NT2/D1 (cell line): ENCODE results near the gene ST8SIA6.

Source experiments
- DNase-seq: peaks from one replicate; pipeline ENCODE4 v3.0.0-alpha.2; 2011; ENCODE audit warnings: low read depth, low spot score
- H3K27me3 ChIP-seq: 2 replicates; pipeline ENCODE4 v1.6.0; 2011; ENCODE audit warnings: mild to moderate bottlenecking; ENCODE audit not compliant: insufficient read length, insufficient read depth
- H3K36me3 ChIP-seq: 2 replicates; pipeline ENCODE4 v1.6.1; 2011; ENCODE audit warnings: mild to moderate bottlenecking, low read length, mixed read lengths; ENCODE audit not compliant: insufficient read depth, insufficient read length
- H3K4me1 ChIP-seq: 2 replicates; pipeline ENCODE4 v1.5.1; 2011; ENCODE audit not compliant: insufficient read depth, insufficient read length
- H3K4me3 ChIP-seq: 2 replicates; pipeline ENCODE4 v1.5.1; 2011; ENCODE audit warnings: low read depth; ENCODE audit not compliant: insufficient read length
- H3K9ac ChIP-seq: 2 replicates; pipeline ENCODE4 v1.6.0; 2011; ENCODE audit warnings: low read depth; ENCODE audit not compliant: insufficient read length
- H3K9me3 ChIP-seq: 2 replicates; pipeline ENCODE4 v1.5.1; 2011; ENCODE audit warnings: mild to moderate bottlenecking, low read length; ENCODE audit not compliant: insufficient read depth
- SUZ12 ChIP-seq: IDR thresholded peaks from 2 replicates; pipeline ENCODE4 v1.6.1; 2011; ENCODE audit not compliant: insufficient read length, insufficient read depth; ENCODE audit errors: extremely low read depth
- YY1 ChIP-seq: IDR thresholded peaks from 2 replicates; pipeline ENCODE4 v1.6.1; 2011; ENCODE audit not compliant: insufficient read length, insufficient read depth
- ZNF274 ChIP-seq: IDR thresholded peaks from 2 replicates; pipeline ENCODE4 v1.6.1; 2011; ENCODE audit warnings: mild to moderate bottlenecking, low read depth, low read length

ST8SIA6 gene

GRCh38 chr10:17349717-17350116 lies 104.7 kb downstream of the ST8SIA6 start:
- no peaks in the 10 kb centered on the region for H3K27me3 ChIP-seq
- no peaks in the 10 kb centered on the region for H3K36me3 ChIP-seq
- TF ChIP-seq YY1: no peak
- TF ChIP-seq SUZ12: no peak
- TF ChIP-seq ZNF274: no peak
- no peaks in the 10 kb centered on the region for H3K4me1 ChIP-seq
- H3K9ac ChIP-seq: no peak overlapping the region
- H3K4me3 ChIP-seq: no peak overlapping the region
- DNase-seq: no peak
- H3K9me3 ChIP-seq: no peaks in the 10 kb centered on the region

GRCh38 chr10:17348501-17349349 lies 105.7 kb downstream of the ST8SIA6 start:
- no peak for DNase-seq
- no peaks in the 10 kb centered on the region for H3K27me3 ChIP-seq
- no peak overlapping the region for H3K9ac ChIP-seq
- no peaks in the 10 kb centered on the region for H3K4me1 ChIP-seq
- TF ChIP-seq YY1: no peak
- no peak for TF ChIP-seq ZNF274
- TF ChIP-seq SUZ12: no peak
- no peak overlapping the region for H3K4me3 ChIP-seq
- no peaks in the 10 kb centered on the region for H3K9me3 ChIP-seq
- H3K36me3 ChIP-seq: no peaks in the 10 kb centered on the region

- no peak overlapping the region for H3K9ac ChIP-seq
Observed at GRCh38 chr10:17348011-17348500, 106.3 kb downstream of the ST8SIA6 start.

GRCh38 chr10:17344206-17344605 lies 110.2 kb downstream of the ST8SIA6 start:
- no peaks in the 10 kb centered on the region for H3K4me1 ChIP-seq
- no peaks in the 10 kb centered on the region for H3K27me3 ChIP-seq
- TF ChIP-seq YY1 (no peak), SUZ12 (no peak), ZNF274 (no peak)
- no peaks in the 10 kb centered on the region for H3K36me3 ChIP-seq
- H3K9ac ChIP-seq: no peak overlapping the region
- DNase-seq: no peak
- H3K4me3 ChIP-seq: no peak overlapping the region
- H3K9me3 ChIP-seq: peaks cover 20% of the 10 kb centered on the region

More at GRCh38 chr10:17348011-17348500, 106.3 kb downstream of the ST8SIA6 start:
- Histone ChIP-seq H3K27me3 (no peaks in the 10 kb centered on the region), H3K4me3 (no peak overlapping the region), H3K9me3 (no peaks in the 10 kb centered on the region), H3K4me1 (no peaks in the 10 kb centered on the region), H3K36me3 (no peaks in the 10 kb centered on the region)
- TF ChIP-seq YY1 (no peak), SUZ12 (no peak), ZNF274 (no peak)
- DNase-seq: no peak

- Histone ChIP-seq H3K36me3 (no peaks in the 10 kb centered on the region), H3K4me3 (no peak overlapping the region), H3K9ac (no peak overlapping the region), H3K4me1 (no peaks in the 10 kb centered on the region), H3K9me3 (peaks cover 20% of the 10 kb centered on the region), H3K27me3 (no peaks in the 10 kb centered on the region)
- DNase-seq: no peak
- no peak for TF ChIP-seq SUZ12
Observed at GRCh38 chr10:17343118-17343517, 111.3 kb downstream of the ST8SIA6 start.

GRCh38 chr10:17340144-17340829 lies 114.1 kb downstream of the ST8SIA6 start:
- Histone ChIP-seq H3K4me1 (no peaks in the 10 kb centered on the region), H3K4me3 (no peak overlapping the region), H3K36me3 (no peaks in the 10 kb centered on the region), H3K9me3 (peaks cover 20% of the 10 kb centered on the region), H3K27me3 (no peaks in the 10 kb centered on the region), H3K9ac (no peak overlapping the region)
- TF ChIP-seq SUZ12: no peak
- no peak for TF ChIP-seq YY1
- no peak for TF ChIP-seq ZNF274
- DNase-seq: no peak

GRCh38 chr10:17335065-17335464 lies 119.3 kb downstream of the ST8SIA6 start:
- TF ChIP-seq ZNF274 (no peak), YY1 (no peak), SUZ12 (no peak)
- H3K27me3 ChIP-seq: no peaks in the 10 kb centered on the region
- no peak for DNase-seq

More at GRCh38 chr10:17335065-17335464, 119.3 kb downstream of the ST8SIA6 start:
- no peaks in the 10 kb centered on the region for H3K4me1 ChIP-seq
- no peak overlapping the region for H3K4me3 ChIP-seq
- H3K9me3 ChIP-seq: peaks cover 5% of the 10 kb centered on the region
- H3K36me3 ChIP-seq: no peaks in the 10 kb centered on the region
- H3K9ac ChIP-seq: no peak overlapping the region
